Measurements from ENCODE around the gene STAT5B. TPM values are rescaled to one million over a fixed set of nuclear protein-coding genes. Genes with fewer than 3 reads are reported as not detected.
"Not testable (repeated sequence)": the region's sequence is repeated elsewhere in the genome, so short reads cannot be mapped to it uniquely, and the experiment has no call there.

STAT5B gene
- total RNA-seq, 1 experiment from 2014 or later = 14.4 TPM

DNA sequence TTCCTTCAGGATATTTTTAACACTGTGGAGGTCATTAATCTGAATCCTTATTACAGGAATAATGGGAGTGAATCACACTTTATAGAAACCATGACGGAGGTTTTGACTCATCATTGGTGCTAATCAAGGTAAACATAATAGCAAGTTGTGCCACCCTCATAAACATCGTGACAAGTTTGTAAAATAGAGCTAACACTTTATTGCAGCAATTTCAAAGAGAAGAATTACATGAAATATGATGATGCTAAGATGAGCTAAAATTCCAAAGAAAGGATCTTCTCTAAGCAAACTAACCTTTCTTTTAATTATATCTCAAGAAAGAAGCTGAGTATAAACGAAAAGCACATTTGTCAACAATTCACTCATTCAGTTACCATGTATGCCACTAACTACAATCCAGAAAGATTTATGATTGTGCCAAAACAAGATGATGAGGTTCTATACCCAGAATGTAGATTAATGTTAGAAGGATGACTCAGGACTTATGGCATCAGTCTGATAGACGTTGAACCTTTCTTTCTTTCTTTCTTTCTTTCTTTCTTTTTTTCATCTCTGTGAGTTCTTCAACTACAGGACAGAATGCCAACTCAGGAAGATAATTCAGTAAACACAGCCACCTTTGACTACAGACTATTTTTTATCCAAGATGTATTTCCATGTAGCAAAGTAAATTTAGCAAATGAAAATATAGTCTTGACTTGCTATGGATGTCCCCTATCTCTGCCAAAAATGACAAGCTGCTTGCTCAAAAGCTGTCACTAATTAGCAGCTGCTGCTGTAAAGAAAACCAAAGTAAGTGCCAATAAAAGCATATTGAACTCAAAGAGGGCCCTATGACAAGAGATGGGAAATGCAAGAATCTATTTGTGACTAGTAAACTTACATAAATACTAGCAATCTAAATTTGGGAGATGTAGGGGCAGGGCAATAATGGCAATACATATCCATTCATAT, 23.3 kb downstream of the STAT5B start:
- no peak for DNase-seq (ENCODE audit: low read depth)
- in situ Hi-C loops (cut with HindIII; ENCODE audit: low pct_unique_long_range_greater_than_20kb, low sequenced_read_pairs) = no loop called here

DNA sequence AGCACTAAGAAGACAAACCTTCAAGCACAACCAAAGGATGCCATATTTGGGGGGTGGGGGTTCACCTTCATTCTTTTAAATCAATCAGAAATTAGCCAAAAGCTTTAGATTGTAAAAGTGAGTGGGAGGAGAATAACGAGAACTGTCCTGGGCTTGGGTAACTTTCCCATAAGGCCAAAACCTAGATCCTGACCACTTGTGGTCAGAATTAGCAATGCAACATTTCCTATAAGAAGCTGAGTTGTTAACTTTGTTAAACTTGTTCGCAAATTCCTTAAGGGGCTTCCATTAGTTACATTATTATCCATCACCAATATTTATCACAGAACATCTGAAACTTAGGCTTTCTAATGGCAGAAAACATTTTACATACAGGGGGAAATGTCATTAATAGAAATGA, 25.1 kb downstream of the STAT5B start:
- in situ Hi-C loops (cut with HindIII; ENCODE audit: low pct_unique_long_range_greater_than_20kb, low sequenced_read_pairs) = no loop called here
- no peak for DNase-seq (ENCODE audit: low read depth)

DNA sequence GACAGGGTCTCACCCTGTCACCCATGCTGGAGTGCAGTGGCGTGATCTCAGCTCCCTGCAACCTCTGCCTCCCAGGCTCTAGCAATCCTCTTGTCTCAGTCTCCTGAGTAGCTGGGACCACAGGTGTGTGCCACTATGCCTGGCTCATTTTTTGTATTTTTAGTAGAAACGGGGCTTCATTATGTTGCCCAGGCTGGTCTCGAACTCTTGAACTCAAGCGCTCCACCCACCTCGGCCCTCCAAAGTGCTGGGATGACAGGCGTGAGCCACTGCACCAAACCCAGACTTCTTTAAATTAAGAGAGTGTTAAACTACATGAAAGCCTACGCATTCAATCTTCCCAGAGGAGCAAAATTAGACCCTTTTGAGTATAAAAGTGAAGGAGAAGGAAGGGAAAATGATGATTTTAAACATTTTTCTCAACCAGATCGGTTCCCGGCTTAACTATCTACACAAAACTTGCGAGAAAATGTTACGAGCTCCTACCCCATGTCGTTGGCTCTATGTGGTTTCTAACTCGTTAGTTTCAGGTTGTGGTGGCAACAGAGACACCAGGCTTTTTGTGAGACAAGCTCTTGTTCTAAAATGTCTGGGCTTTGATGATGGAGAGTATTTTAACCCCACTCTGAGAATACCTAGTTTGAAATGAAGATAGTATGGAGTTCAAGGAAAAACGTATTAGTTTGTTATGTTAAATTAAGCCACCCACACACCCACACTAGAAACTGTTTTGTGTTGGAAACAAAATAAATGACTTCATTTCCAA, 26.3 kb downstream of the STAT5B start:
- DNase-seq (ENCODE audit: low read depth) = no peak
- in situ Hi-C loops (cut with HindIII; ENCODE audit: low pct_unique_long_range_greater_than_20kb, low sequenced_read_pairs) = no loop called here

DNA sequence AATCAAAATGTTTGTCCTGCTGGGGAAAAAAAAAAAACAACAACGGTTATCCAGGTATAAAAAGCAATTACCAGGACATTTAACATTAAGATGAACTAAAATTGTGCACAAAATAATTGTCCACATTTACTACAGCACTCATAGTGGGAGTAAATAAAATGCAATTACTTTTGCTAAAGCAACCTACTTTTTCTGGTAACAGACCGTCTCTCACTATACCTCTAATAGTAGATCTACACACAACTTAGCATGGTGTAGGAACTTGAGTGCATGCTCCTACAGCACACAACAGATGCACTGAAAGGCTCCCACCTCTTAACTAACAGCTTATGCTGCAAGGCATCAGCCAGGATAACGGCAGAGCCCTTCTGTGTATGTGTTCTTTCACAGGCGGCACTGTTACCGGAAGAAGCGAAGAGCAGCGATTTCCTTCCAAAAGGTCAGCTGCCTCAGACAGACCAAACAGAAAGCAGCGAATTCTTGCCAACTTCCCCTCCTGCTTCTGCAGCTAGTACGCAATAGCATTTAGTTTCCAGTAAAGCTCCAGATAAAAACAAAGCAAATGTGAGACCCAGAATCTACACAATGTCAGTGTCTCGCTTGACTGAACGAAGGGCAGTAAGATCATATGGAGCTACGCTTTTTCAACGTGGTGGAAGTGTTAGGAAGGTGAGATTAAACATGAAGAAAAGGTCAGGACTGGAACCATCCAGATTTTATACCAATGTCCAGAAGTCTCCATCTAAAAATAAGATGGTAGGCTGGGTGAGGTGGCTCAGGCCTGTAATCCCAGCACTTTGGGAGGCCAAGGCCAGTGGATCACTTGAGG, 27.6 kb downstream of the STAT5B start:
- DNase-seq (ENCODE audit: low read depth) = peak; percentile 29
- in situ Hi-C loops (cut with HindIII; ENCODE audit: low pct_unique_long_range_greater_than_20kb, low sequenced_read_pairs) = no loop called here

DNA sequence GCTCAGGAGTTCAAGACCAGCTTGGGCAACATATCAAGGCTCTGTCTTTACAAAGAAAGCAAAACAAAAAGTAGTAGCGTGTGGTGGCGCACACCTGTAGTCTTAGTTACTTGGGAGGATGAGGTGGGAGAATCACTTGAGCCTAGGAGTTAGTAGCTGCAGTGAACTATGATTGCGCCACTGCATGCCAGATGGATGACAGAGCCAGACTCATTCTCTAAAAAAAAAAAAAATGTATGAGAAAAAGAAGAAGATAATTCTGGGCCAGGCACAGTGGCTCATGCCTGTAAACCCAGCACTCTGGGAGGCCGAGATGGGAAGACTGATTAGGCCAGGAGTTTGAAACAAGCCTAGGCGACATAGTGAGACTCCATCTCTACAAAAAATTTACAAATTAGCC, 28.5 kb downstream of the STAT5B start:
- in situ Hi-C loops (cut with HindIII; ENCODE audit: low pct_unique_long_range_greater_than_20kb, low sequenced_read_pairs) = no loop called here
- DNase-seq (ENCODE audit: low read depth) = no peak

DNA sequence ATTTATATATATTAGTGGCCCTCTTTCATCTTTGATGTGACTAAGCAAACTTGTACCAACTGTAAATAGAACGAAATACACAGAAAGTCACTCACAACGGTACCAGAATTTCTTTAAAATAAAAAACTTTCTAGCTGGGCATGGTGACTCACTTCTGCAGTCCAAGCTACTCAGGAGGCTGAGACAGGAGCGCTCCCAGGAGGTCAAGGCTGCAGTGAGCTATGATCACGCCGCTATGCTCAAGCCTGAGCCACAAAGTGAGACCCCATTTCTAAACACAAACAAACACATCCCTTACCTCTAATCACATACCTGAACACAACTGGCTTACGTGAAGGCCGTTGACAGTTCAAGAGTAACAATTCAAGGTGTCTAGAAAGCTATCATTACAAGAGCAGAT, 29.7 kb downstream of the STAT5B start:
- in situ Hi-C loops (cut with HindIII; ENCODE audit: low pct_unique_long_range_greater_than_20kb, low sequenced_read_pairs) = no loop called here
- DNase-seq (ENCODE audit: low read depth) = no peak

DNA sequence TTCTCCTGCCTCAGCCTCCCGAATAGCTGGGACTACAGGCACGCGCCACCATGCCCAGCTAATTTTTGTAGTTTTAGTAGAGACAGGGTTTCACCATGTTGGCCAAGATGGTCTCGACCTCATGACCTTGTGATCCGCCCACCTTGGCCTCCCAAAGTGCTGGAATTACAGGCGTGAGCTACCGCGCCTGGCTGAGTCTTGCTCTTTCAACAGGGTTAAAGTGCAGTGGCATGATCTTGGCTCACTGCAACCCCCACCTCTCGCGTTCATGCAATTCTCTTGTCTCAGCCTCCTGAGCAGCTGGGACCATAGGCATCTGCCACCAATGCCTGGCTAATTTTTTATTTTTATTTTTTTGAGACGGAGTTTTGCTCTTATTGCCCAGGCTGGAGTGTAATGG, 31.0 kb downstream of the STAT5B start:
- in situ Hi-C loops (cut with HindIII; ENCODE audit: low pct_unique_long_range_greater_than_20kb, low sequenced_read_pairs) = not testable (repeated sequence)

DNA sequence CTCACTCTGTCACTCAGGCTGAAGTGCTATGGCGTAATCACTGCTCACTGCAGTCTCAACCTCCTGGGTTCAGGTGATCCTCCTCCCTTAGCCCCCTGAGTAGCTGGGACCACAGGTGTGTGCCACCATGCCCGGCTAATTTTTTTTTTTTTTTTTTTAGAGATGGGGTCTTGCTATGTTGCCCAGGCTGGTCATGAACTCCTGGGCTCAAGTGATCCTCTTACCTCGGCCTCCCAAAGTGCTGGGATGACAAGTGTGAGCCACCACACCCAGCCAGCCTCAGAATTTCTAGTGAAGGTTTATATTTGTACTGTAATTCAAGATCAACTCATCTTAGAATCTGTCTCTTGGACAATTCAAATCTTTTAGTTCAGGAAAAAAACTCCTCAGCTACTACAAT, 32.1 kb downstream of the STAT5B start:
- in situ Hi-C loops (cut with HindIII; ENCODE audit: low pct_unique_long_range_greater_than_20kb, low sequenced_read_pairs) = not testable (repeated sequence)

More for the DNA sequence above, 31.0 kb downstream of the STAT5B start:
- DNase-seq (ENCODE audit: low read depth) = not testable (repeated sequence)

DNA sequence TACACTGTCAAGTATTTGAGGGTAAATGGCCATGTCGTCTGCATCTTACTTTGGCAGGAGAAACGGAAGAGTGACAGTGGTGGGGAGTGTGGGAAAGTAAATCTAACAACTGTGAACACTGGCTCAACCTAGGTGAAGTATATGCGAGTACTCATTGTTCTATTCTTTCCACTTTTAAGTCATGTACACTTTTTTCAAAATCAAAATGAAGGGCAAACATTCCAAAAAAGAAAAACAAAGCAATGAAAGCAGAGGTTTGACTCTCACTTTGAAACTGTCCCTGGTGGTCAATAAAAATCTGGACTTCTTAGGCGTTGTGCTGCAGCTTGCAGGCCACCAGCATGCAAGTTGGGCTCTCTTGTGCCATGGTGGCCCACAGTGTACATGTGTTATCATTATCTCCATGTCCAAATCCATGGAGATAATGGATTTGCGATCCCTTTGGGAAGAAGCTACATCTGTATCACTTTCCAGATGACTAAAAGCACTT, 32.7 kb downstream of the STAT5B start:
- no peak for DNase-seq (ENCODE audit: low read depth)
- in situ Hi-C loops (cut with HindIII; ENCODE audit: low pct_unique_long_range_greater_than_20kb, low sequenced_read_pairs) = no loop called here

More for the DNA sequence above, 32.1 kb downstream of the STAT5B start:
- not testable (repeated sequence) for DNase-seq (ENCODE audit: low read depth)

DNA sequence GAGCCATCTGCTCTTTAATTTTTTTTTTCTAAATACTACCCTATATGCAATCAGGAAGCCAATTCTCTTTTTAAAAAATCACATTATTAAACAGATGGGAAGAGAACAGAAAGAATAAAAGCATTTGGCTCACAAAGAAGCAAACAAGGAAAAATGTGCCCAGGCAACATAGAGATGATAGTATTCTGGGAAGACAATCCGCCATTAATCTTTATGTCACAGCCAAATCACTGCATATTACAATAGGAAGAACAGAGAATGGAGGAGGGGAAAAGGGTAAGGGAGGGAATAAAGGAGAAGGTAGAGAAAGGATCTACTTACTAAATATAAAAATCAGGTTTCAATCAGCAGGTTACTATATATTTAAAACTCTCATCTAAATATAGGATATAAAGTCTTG, 34.3 kb downstream of the STAT5B start:
- in situ Hi-C loops (cut with HindIII; ENCODE audit: low pct_unique_long_range_greater_than_20kb, low sequenced_read_pairs) = no loop called here
- DNase-seq (ENCODE audit: low read depth) = no peak

DNA sequence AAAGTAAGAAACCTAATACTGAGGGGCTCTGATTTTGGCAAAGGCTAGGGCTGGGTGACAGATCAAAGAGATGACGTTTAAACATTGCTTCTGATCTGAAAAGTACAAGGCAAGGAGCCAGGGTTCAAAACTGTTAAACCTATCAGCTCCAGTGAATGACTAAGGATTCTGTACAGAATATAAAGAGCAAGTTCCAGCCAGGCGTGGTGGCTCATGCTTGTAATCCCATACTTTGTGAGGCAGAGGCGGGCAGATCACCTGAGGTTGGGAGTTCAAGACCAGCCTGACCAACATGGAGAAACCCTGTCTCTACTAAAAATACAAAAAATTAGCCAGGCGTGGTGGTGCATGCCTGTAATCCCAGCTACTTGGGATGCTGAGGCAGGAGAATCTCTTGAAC, 35.3 kb downstream of the STAT5B start:
- in situ Hi-C loops (cut with HindIII; ENCODE audit: low pct_unique_long_range_greater_than_20kb, low sequenced_read_pairs); DNase-seq (ENCODE audit: low read depth): not testable (repeated sequence)

DNA sequence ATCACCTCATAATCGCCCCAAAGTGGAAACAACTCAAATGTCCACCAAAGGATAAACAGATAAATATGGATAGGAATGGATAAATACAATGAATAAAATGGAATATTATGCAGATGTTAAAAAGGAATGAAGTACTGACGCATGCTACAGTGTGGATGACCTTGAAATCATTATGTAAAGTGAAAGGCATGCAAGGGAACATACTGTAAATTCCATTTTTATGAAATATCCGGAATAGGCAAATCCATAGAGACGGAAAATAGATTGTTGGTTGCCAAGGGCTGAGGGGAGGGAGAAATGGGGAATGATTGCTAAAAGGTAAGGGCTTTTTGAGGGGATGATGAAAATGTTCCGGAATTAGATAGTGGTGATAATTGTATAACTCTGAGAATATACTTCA, 36.0 kb downstream of the STAT5B start:
- DNase-seq (ENCODE audit: low read depth) = no peak
- in situ Hi-C loops (cut with HindIII; ENCODE audit: low pct_unique_long_range_greater_than_20kb, low sequenced_read_pairs) = no loop called here

DNA sequence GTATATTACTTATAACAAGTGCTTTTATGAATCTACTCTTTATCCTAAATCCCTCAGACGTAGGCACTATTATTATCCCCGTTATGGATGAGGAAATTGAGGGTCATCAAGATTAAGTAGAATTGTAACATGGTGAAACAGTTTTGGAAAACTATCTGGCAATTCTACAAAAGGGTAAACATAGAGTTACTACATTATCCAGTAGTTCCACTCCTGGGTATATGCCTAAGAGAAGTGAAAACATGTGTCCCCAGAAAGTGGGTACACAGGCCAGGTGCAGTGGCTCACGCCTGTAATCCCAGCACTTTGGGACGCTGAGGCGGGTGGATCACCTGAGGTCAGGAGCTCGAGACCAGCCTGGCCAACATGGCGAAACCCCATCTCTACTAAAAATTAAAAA, 36.6 kb downstream of the STAT5B start:
- DNase-seq (ENCODE audit: low read depth); in situ Hi-C loops (cut with HindIII; ENCODE audit: low pct_unique_long_range_greater_than_20kb, low sequenced_read_pairs): not testable (repeated sequence)

DNA sequence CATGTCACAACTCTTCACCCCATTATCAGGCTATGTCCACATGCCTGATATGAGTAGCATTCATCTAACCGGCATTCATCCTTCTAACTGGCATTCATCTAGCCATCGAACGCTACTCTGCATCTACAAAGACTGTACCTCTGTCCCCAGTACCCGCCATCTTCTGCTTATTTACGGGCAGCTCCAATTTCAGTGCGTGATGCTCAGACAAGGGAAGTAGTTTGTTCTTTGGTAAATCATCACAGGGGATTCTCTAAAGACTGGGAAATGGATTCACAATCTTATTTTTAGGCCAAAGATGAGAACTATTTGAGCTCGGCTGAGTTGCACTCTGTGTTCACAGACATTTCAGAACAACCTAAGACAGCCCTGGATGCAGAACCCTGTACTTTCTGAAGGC, 39.4 kb downstream of the STAT5B start:
- in situ Hi-C loops (cut with HindIII; ENCODE audit: low pct_unique_long_range_greater_than_20kb, low sequenced_read_pairs) = no loop called here
- DNase-seq (ENCODE audit: low read depth) = no peak

DNA sequence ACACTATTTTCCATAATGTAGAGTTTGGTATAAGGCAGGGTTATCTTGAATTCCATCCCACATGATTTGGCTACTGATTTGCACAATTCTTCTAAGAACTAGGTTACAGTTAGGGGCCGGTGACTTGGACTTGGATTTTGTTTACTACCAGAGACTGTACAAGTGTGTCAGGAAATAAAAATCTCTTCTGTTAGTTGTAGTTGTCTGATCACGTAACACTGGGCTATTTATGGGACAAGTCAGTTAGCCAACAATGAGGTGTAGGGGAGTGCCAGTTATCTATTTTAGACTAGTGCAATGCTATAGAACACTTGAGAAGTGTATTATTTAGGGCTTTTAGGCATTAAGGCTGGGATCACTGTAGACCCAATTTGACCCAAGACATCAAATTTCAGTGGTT, 42.2 kb downstream of the STAT5B start:
- DNase-seq (ENCODE audit: low read depth) = no peak

DNA sequence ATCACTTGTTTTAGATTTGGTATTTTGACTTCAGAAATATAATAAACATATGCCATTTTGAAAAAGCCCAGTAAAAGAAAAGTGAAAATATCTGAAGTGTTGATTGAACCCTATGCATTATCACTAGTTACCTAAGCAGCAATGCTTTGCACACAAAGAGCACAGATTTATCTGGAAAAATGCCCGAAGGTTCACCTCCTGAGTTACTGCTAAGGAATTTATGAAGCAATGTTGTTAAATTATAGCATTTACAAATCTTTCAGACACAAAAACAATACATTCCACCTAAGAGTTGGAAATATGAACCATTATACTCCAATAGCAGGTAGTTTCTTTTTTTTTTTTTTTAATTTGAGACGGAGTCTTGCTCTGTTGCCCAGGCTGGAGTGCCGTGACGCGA, 43.0 kb downstream of the STAT5B start:
- no peak for DNase-seq (ENCODE audit: low read depth)
- in situ Hi-C loops (cut with HindIII; ENCODE audit: low pct_unique_long_range_greater_than_20kb, low sequenced_read_pairs) = no loop called here

More for the DNA sequence above, 42.2 kb downstream of the STAT5B start:
- in situ Hi-C loops (cut with HindIII; ENCODE audit: low pct_unique_long_range_greater_than_20kb, low sequenced_read_pairs) = no loop called here

DNA sequence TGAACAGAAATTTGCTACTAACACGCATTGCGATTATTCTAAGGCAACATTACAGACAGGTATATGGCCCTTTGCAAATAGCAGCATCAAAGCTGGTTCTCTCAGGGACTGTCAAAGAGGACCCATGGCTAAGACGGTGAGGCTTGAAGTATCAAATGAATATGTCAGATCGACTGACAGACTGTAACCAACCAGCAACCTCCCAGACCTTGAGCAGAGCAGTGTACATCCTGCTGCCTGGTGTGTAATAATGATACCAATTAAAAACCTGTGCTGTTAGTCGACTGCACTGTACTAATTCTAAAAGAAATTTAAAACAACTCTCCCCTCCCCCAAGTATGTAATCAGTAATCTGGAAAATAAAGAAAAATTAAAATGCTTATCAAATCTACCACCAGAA, 46.0 kb downstream of the STAT5B start:
- DNase-seq (ENCODE audit: low read depth) = no peak
- in situ Hi-C loops (cut with HindIII; ENCODE audit: low pct_unique_long_range_greater_than_20kb, low sequenced_read_pairs) = no loop called here
